Occipital lobe (tissue), 2 donors: ENCODE results near the gene ANTXR1. TPM values are rescaled to one million over a fixed set of nuclear protein-coding genes. Genes with fewer than 3 reads are reported as not detected.

Experiments
- DNase-seq: peaks from one replicate; lab custom pipeline; 2025; lab: John Stamatoyannopoulos, UW
- total RNA-seq: library from RNA; depleted of rRNA; stranded (reverse); fragments of >200 nt; gene quantifications from one replicate; pipeline ENCODE4 v1.2.3, GENCODE V29; 2014

ANTXR1 gene
- total RNA-seq, 1 donor from 2014 or later: 9.8 TPM

DNA sequence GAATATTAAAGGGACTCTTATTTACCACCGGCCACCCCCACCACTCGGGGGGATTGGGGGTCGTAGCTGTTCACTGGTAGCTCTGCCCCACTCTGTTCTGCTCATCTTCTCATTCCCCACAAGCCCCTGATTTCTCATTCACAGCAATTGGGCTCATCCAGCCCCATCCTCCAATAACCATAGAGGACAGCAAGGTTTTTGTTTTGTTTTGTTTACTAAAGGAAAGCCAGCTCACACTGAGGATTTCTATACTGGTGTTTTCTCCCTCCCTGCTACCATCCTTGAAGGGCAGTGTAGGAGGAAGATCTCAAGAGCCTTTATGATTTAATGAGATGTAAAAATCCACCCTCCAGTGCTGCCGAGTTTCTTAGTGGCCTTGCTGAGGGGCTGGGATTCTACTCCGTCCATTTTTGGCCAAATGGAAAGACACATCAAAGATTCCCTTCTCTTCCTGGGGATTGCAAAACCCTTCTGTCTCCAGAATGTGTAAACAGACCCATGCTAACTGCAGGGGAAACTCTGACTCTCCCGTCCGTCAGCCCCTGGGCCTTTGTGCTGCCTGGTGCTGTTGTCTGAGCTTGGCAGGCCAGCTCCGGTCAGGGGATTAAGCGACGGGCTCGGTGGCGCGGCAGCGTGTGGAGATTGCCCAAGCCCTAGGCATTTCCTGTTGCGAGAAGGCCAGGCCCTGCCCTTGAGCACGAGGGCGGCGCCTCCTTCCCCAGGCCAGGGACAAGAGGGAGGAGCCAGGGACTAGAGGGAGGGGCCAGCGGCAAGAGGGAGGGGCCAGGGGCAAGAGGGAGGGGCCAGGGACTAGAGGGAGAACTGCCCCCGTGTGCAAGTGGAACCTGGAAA lies 165.0 kb downstream of the ANTXR1 start:
- peak; percentile 17 for DNase-seq

GRCh38 chr2:69178756-69179155 lies 165.8 kb downstream of the ANTXR1 start:
- DNase-seq: no peak

- DNase-seq: no peak
Measured at GRCh38 chr2:69180227-69180626, 167.2 kb downstream of the ANTXR1 start.

DNA sequence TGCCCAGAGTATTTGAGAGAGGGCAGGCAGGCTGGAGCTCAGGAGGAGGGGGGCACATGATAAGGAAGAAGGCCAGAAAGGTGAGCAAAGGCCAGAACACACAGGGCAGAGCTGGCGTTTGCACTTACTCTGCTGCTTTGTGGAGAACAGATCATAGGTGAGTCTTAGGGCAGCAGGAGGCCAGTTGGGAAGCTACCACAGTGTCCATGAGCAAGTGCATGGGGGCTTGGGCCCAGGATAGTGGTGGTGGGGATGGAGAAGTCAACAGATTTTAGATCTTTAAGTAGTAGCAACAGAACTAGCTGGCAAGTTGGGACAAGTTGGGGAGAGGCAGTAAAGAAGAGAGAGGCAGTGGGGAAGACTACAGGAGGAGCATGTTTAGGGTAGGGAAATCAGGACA lies 168.0 kb downstream of the ANTXR1 start:
- no peak for DNase-seq

DNA sequence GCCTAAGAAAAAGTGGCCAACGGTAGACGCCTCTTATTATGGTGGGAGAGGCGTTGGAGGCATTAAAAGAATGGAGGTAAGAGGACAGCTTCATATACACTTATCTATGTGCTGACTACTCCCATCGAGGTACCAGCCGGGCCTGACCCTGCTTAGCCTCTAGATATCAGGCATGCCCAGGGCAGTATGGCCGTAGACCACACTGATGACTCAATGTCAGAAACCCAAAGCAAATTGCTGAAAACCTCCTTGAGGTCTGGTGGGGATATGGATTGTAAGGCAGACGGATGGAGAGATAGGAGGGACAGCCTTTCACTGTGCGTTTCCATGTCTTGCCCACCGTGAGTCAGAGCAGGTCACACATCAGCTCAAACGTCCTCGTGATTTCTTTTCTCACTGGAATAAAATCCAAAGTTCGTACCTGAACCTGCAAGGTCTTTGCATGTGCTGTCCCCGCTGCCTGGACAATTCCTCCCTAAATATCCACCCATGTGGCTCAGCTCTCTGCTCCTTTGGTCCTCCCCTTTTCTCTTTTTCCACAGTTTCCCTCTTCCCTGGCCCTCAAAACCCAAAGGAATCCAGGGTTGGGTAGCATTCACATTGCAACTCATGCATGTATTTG lies 168.9 kb downstream of the ANTXR1 start:
- no peak for DNase-seq

DNA sequence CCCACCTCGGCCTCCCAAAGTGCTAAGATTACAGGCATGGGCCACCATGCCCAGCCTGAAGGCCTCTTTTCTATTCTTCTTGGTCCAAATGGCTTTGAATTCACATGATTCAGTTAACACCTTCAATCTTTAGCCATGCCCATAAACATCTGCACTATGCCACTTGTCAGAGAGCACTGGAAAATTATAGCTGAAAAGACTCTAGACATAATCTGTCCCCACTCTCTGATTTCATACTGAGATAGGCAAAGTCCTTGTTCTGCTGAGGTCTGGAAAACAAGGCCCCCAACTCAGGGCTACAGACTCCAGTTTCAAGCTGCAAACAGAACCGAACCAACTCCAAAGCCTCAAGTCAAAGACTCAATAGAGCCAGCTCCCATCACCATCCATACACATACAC lies 170.7 kb downstream of the ANTXR1 start:
- DNase-seq: no peak

DNA sequence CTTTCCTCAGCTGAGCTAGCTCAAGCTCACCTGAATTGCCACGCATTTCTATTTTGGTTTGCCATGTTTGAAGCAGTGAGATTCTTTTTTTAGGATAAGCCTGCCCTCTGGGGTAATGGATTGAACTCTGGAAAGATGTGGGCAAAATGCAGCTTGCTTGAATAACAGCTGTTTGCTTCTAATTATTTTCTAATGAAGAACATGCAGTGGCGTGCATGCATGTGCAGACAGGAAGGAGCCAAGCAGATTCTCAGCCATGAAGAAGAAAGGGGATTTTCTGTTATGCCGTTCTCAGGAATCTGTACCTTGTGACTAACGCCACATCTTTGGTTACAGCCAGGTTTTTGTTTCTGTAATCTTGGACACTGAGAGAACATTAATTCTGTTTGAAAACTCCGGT lies 171.2 kb downstream of the ANTXR1 start:
- DNase-seq: no peak

GRCh38 chr2:69185807-69186206 lies 172.8 kb downstream of the ANTXR1 start:
- no peak for DNase-seq

- DNase-seq: no peak
Measured at GRCh38 chr2:69186614-69187013, 173.6 kb downstream of the ANTXR1 start.

DNA sequence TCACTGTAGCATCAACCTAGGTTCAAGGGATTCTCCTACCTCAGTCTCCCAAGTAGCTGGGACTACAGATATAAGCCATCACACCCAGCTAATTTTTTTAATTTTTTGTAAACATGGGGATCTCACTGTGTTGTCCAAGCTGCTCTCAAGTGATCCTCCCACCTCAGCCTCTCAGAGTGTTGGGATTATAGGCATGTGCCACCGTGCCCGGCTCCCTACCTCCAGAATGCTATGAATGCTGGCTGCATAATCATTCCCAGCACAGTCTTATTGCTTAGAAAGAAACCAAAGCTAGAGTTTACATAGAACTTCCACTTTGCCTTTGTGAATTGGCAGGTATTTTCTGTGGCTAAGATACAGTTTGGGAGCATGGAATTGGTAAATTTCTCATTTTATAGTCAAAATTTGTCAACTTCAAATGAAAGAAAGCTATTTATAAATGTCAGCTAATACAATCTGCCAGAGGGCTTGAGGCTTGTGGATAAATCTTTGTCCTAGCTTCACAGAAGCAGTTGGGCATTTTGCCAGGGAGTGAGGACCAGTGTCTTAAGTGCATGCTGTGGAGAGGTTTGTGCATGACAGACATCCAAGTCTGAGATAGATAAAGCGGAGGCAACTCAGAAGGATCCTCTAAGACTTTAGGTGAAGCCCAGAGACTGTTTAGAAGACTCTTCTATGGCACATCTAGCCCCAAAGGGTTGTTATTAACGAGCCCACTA lies 175.4 kb downstream of the ANTXR1 start:
- no peak for DNase-seq

GRCh38 chr2:69190743-69191404 lies 177.9 kb downstream of the ANTXR1 start:
- no peak for DNase-seq

DNA sequence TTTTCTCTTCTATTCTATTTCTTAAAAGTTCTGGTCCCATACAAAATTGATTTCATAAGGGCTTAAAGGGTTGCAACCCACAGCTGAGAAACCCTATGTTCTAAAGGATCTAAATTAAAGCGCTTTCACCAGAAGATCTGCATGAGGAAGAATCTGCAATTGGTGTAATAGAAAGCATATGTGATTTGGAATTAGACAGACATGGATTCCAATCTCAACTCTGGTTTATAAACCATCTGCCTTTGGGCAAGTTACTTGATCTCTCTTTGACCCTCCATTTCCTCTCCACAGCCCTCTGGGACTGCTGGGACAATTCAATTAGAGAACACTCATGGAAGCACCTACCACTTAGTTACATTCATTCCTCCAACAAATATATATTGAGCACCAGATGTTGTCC lies 178.7 kb downstream of the ANTXR1 start:
- no peak for DNase-seq

GRCh38 chr2:69192176-69192945 lies 179.4 kb downstream of the ANTXR1 start:
- no peak for DNase-seq

DNA sequence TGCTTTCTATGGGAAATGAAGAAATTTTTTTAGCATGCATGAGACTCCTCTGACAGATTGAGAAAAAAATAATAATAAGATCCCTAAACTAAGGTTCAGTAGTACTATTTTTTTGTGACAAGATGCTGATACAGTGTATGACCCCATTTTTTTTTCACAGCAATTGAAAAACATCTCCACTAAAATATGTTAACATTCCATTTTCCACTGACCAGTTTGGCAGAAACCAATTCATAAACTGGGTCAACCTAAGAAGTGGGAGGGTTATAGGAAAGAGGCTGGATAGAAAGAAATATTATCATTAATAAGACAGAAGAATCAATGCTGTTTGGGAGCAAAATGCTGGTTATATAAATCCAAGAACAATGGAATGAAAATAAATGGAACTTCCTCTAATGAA lies 182.7 kb downstream of the ANTXR1 start:
- no peak for DNase-seq

DNA sequence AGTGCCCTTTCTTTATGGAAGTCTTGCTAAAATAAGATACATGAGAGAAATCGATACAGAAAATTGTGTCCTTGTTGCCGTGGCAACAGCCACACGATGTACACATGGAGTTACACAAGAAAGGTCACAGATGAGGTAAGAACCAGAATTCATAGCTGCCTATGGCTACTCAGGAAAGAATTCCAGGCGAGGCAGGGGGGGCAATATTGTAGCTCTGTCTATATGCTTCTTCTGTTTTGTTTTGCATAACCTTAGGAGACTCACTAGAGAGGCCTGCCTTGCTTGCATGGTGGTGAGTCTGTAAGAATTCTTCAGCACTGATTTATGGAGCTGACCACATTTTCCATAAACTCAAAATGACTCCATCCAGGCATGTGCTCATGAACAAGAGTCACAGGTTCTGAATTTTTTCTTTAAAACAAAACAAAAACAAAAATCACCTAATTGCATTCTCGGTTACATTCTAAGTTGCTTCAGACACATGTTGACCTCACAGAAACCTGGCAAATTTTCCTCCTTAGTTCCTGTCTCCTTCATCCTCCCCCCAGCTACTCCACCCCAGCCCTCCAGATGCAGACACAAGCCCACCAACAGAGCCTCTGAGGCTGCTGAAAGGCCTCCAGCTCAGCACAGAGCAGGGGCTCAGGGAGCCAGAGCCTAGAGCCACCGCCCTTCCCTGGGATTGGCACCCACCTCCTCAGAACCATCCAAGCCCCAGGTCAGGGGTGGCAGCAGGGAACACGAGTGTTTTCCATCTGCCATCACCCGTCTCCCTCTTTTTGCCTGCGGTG lies 183.5 kb downstream of the ANTXR1 start:
- no peak for DNase-seq

DNA sequence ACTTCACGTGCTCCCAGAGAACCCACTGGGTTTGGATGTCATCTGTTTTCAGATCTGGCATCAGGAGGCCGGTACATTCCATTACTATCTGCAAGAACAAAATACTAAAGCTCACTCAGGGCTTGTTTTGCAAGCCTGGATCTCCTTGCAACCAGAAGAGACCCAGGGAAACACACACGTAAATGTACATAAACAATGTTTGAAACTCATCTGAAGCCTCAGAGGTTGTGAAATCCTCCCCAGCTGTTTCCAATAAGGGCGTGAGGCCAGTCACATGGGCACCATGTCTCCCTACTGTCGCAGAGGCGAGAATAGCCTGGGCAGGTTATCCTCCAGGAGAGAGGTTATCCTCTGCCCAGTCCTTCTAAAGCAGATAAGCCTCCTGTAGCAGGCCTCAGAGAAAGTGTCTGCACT lies 187.1 kb downstream of the ANTXR1 start:
- DNase-seq: no peak

- no peak for DNase-seq
Measured at GRCh38 chr2:69201259-69201658, 188.3 kb downstream of the ANTXR1 start.

GRCh38 chr2:69202327-69202726 lies 189.3 kb downstream of the ANTXR1 start:
- DNase-seq: no peak

- no peak for DNase-seq
Measured at GRCh38 chr2:69203166-69203985, 190.4 kb downstream of the ANTXR1 start.
